NCI-H510A (cell line): ENCODE data around the gene CS.

Experiments
- DNase-seq: peaks from one replicate; lab custom pipeline; 2025; lab: John Stamatoyannopoulos, UW

Gene CS

DNA sequence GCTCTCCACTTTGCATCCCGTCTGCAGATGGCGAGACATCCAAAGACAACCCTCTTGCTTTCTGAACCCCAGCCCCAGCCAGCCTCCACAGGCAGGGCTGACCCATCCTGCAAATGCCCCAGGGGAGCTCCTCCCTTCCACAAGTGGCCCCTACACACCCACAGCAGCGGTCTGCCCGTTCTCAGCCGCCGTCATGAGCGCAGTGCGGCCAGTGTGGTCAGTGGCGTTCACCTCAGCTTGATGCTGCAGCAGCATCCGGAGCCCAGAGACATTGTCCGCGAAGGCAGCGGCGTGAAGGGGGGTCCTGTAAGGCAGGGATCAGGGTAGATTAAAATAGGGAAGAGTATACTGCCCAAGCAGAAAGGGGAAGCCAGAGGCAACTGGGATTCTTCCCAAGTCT lies 55.6 kb downstream of the CS start:
- no peak for DNase-seq

DNA sequence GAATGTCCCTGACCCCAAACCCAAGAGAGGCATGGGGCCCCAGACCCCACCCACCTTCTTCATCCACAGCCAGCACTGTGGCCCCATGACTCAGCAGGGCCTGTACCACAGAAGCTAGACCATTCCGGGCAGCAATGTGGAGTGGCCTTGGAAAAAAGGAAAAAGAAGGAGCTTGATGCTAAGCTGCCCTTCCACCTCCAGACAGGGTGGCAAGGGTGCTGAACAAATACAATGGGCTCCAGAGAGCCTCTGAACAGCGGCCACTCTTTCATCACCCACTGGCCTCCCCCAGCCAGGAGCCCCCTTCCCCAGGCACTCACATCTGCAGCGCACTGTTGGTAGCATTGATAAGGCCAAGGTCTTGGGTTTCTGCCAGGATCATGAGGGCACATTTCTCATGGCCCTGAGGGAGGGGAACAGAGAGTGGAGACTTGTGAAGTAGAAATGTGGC lies 56.4 kb downstream of the CS start:
- no peak for DNase-seq

DNA sequence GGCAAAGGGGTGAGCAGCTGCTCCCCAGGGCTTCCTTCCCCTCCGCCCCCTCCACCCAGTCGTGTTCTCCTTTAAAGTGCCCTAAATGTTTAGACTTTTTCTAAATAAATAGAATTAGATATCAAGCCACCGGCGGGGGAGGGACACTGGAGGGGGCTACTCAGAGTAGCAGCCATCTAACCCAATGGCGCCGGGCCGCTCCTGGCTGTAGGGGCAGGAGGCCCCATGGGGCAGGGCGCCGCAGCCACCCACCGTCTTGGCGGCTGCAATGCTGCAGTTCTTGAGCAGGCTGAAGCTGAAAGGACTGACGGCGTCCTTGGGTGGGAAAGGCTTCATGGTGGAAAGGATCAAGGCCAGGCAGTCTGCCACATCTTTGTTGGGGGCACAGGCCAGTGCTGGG lies 57.1 kb downstream of the CS start:
- no peak for DNase-seq

DNA sequence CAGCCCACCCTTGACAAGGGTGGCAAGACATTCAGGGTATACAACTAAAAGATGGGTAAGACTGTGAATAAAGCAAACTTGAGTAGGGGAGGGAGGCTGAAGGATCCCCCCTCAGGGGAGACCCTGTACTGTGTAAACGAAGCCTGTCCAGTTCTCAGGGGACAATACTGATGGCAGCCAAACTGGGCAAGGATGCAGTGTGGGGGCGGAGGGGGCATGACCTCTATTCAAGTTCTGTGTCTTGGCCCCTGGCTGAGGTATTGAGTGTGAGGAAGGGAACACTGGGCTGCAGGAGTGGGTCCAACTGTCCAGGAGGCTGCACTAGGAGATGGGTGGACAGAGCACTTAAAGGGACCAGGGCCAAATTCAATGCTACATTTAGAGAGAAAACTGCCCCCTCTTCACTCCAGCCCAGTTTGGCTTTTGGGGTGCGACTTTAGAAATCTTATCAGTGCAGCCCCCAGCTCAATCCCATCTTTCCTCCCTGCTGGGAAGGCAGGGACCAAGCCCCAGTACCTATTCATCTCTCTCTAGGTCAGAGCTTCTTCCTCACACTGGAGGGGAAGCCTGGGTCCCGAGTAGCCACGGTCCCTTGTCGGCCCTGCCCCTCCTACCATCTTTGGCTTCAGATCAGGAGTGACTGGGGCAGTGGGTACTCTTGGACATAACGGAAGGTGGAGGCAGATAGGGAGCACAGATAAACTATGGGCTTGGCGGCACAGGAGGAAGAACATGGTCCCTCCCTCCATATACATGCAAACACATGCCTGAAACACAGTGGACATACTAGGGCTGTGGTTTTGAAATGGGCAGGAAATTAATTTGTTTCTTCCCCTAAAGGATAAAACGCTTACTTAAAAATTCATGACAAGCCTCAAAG lies 58.5 kb downstream of the CS start:
- no peak for DNase-seq

DNA sequence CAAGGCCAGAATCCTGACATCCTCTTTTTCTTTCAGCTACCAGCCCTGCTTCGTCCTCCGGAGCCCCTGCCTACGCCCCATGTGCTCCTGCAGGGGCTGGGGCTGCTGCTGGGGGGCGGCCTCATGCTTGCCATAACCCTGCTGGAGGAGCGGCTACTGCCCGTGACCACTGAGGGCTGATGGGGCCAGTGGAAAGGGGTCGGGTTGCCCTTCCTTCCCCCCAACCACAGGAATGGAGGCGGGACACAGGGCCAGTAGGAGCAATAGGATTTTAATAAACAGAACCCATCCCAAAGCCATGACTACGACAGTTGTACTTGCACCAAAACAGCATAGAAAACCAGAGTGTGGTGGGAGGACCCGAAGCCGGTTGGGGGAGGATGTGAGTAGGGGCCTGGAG lies 62.6 kb downstream of the CS start:
- no peak for DNase-seq

DNA sequence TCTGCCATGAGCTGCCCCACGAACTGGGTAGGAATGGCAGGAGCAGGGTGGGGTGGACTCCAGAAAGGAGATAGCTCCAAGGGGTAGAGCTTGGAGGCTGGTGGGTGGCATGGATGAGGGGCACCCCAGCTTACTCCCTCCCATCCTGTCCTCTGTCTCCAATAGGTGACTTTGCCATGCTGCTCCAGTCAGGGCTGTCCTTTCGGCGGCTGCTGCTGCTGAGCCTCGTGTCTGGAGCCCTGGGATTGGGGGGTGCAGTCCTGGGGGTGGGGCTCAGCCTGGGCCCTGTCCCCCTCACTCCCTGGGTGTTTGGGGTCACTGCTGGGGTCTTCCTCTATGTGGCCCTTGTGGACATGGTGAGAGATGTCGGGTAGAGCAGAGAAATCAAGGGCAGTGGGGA lies 63.1 kb downstream of the CS start:
- no peak for DNase-seq

DNA sequence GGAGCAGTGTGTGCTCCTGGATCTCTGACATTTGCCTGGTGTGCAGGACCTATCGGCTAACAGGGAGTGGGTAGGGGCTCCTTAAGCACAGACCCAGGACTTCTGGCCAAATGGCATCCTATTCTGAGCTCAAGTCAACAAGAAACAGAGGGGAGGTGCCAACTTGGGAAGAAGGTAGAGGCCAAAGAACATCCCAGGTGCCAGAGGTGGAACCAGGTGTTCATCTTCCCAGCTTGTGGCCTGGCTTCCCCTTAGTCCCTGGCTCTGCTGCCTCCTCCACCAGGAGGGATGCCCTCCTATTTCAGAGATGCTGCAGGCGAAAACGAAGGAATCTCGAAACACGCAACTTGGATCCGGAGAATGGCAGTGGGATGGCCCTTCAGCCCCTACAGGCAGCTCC lies 64.0 kb downstream of the CS start:
- DNase-seq: no peak

DNA sequence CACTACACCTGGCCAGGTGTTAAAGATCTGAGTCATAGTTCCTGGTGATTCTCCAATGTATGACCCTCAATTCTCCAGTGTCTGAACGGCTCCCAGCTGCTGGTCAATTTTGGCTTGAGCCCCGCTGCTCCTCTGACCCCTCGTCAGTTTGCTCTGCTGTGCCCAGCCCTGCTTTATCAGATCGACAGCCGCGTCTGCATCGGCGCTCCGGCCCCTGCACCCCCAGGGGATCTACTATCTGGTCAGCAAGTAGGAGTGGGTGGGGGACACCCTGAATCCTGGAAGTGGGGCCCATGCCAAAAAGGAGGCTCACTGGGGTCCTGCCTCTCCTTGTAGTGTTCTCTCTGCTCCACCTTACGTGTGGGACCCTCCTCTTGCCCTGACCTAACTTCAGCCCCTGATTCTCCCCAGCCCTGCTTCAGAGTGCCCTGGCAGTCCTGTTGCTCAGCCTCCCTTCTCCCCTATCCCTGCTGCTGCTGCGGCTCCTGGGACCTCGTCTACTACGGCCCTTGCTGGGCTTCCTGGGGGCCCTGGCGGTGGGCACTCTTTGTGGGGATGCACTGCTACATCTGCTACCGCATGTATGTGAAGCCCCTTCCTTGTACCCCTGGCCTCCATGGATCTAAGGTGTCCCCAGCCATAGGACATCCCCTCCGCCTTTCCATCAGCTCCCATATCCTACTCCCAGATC lies 65.2 kb downstream of the CS start:
- DNase-seq: no peak

DNA sequence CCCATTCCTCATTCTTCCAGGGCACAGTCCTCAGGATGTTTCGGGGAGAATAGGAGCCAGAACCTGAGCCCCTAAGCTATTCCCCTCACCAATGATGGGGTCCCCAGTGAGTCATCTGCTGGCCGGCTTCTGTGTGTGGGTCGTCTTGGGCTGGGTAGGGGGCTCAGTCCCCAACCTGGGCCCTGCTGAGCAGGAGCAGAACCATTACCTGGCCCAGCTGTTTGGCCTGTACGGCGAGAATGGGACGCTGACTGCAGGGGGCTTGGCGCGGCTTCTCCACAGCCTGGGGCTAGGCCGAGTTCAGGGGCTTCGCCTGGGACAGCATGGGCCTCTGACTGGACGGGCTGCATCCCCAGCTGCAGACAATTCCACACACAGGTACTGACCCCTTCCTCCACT lies 68.9 kb downstream of the CS start:
- no peak for DNase-seq

DNA sequence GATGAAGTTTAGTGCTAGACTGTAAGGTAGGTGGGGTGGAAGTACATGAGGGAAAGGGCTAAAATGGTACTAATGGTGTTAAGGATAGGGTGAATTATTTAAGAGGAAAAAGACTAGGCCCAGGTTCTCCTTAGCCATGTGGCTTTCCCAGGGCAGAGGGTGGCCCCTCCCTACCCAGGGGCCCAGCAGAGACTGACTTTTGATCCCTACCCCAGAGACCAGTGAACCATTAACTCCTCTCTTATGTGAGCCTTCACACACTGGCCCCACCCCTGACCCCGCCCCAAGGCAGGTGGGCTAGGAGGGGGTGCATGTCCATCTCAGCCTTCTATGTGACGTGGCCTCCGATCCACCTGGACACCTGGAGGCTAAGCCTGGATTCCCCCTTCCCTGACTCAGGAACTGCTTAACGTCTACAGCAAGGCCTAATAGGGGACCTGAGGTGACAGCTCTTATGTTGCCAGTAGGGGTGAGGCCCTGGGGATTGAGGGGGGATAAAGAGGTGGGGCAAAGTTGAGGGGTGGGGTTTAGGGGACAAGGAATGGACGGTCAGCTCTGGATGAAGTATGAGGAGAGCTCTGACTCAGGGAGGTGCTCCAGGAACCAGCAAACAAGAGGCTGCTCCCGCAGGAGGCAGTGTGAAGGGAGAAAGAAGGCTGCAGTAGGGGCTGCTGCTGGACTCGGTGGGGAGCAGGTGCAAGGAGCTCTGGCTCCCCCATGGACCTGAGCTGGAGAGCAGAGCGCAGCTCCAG lies 69.5 kb downstream of the CS start:
- no peak for DNase-seq

DNA sequence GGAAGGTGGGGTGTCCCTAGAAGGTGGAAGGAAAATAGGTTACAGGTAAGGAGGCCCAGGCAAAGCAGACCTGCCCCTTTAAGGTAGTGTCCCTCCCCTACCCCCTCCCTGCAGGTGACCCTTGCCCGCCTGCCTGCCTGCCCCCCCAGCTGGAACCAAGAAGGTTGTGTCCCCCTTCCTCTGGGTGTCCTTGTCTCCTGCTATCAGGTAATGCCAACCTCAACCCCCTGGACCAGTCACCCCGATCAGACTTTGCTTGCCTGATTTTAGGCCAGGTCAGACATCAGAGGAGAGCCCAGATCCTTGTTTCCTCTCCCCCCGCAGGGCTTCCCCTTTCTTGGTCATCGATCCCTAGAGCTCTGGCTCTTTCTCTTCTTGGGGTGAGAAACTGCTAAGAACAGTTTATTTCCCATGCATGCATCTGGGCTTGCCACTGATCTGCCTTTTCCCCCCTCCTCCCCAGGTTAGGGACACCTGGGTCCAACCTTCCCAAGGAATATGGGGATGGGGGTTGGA lies 70.2 kb downstream of the CS start, which contains the start of gene SLC39A5:
Gene SLC39A5, plus strand, starts transcription at position 136 of the 516 bp plus-strand sequence. CDS start 1,224 bp downstream, outside the sequence.
- DNase-seq: no peak

DNA sequence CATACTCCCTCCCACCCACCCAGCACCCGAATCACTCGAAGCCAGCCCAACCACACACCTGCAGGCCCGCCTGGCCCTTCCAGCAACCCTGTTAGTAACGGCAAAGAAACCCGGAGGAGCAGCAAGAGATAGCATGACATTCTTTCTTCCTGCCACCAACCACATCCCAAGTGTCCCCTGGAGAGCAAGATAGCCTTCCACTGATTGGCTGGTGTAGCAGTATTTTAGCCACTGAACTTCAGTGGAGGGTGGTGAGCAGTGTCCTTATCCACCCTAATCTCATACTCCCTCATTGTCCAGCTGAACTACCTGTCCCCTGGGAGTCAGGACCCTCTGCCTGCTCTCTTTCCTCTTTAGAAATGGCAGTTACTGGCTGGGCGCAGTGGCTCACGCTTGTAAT lies 71.0 kb downstream of the CS start:
- no peak for DNase-seq

DNA sequence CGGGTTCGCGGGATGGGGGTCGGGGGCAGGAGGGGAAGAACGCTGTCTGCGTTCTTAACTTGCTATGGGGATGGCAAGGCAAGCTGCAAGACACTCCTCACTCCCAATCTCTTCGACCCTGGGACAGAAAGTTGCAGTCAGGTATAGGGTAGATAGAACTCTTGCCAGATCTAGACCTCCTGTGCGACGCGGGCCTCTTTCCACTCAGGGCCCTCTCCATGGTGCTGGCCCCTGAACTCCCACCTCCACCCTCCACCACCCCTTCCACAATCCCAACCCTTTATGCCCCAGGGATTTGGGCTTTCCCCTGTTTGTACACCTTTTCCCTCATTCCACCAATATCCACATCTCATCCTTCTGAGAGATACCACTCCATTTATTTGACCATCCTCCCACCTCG lies 75.2 kb downstream of the CS start:
- no peak for DNase-seq

DNA sequence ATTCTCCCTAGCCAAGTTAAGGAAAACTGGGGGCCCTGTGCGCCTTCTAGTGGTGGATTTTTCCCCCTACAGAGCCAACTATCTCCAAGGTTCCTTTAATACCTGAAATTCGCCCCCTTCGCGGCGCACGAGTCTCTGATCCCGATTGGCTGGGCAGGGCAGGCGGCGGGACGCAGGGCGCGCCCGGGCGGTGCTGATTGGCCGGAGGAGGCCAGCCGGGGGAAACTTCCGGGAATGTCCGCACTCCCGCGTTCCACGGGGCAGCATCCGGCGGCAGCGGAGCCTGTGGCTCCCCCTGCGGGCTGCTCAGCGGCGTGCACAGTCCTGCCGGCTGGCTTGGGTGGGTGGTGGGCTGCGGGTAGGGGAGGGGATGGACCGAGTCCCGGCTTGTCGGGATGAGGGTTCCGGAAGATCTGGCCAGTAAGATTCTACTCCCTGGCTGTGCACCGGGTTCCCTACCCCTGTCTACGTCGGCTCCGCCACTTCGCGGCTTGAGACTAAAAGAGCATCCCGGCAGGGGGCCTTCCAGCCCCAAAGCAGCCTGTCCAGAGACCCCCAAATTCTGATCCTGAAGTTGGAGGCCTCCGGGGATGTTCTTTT lies 75.9 kb downstream of the CS start, which contains the start of gene NABP2:
Gene NABP2, plus strand, starts transcription at position 241 of the 600 bp plus-strand sequence. CDS start 515 bp downstream, outside the sequence.
- DNase-seq: peak; percentile 95

DNA sequence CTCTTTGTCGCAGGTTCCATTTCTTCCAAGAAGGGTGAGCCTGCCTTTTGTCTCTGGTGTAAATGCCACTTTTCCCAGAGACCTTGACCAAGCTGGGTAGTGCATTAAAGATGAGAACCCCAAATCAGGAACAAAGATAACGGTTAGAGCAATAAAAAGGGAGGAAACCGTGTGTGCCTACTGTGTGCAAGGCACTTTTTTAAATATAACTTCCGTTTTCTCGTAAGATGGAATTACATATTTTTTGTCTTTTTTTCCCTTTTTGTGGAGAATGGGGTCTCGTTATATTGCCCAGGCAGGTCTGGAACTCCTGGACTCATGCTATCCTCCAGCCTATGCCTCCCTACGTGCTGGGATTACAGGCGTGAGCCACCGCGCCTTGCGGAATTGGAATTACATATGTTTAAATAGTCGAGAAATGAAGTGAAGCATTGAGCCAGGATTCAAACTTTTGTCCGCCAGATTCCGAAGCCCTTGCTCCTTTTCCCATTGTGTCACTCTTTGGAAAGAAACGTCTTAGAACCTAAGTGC lies 76.5 kb downstream of the CS start:
- DNase-seq: peak; percentile 54

DNA sequence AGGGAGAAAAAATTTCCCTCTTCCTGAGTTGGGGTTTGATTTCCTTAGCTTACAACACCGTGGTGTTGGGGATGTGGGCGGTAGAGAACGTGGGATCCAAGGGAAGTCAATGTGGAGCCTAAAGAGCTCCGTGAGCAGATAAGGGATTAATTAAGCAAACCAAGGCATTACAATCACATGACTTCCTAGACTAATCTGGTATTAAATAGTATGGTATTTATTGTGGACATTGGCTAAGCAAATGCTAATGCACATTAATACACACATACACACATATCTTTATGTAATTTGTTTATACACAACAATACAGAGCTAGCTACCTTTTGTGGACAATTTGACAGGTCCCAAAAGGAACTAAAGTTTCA lies 77.6 kb downstream of the CS start:
- no peak for DNase-seq

DNA sequence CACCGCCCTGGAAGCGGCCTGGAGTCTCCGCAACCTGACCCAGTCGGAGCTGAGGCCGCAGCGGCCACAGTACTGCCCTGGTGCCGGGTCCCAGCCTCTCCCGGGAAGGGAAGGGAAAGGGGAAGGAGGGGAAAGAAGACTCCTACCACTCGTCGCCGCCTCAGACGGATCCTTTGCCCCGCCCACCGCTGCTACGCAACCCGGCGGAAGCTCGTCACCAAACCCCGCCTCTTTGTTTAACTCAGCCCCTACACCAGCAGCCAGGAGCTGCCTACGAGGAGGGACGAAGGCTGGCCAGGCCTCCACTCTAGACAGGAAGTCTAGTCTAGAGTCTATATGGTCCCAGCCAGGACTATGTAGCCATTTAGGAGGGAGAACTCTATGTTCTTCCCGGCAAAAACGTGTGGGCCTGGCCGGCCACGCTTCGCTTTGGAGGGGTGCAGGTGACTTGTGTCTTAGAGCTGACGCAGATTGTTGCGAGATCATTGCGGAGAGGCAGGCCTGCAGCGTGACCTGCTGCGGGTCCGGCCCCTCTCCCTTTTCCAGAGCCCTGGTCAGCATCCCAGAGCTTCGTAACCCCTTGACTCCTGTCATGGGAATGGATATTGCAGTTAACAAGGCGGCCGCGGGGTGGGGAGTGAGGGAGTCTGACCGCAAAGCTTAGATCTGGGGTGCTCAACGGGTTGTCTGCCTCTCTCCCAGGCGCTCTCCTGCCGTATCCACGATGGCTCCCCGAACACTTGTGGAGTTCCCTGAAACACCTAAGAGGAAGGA lies 78.2 kb downstream of the CS start, which contains the start of gene RNF41:
Gene RNF41, minus strand, starts transcription at position 166 of the 774 bp plus-strand sequence. CDS start 7,875 bp downstream, outside the sequence.
- DNase-seq: peak; percentile 97
